Measurements from ENCODE around the gene AUTS2. TPM values are rescaled to one million over a fixed set of nuclear protein-coding genes. Genes with fewer than 3 reads are reported as not detected.

AUTS2 gene
- total RNA-seq, 1 experiment from 2014 or later, result 256 TPM

DNA sequence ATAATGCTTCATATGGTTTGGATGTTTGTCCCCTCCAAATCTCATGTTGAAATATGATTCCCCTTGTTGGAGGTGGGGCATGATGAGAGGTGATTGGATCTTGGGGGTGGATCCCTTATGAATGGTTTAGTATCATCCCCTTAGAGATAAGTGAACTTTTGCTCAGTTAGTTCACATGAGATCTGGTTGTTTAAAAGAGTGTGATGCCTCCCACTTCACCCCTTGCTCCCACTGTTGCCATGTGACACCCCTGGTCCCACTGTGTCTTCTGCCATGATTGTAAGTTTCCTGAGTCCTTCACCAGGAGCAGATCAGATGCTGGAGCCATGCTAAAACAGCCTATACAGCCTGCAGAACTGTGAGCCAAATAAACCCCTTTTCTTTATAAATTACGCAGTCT is 13.1 kb upstream of the AUTS2 start:
- no peaks in the 10 kb centered on the region for H3K9me3 ChIP-seq (ENCODE audit: control insufficient read depth, low read depth, low read length)
- H4K20me1 ChIP-seq (ENCODE audit: control insufficient read depth, insufficient read depth, insufficient read length), result no peaks in the 10 kb centered on the region
- WGBS (ENCODE audit: extremely low coverage, insufficient read length, low lambda C conversion rate), result no CpG with 5 or more reads among the region's 1 CpG
- no peak overlapping the region for H3K23ac ChIP-seq (ENCODE audit: insufficient read length, low read depth, low read length)
- H3K56ac ChIP-seq (ENCODE audit: insufficient read length, low read depth, low read length), result no peak overlapping the region
- Mint-ChIP-seq H3K4me1 (peaks cover 2 to 5% of the 10 kb centered on the region in 2 experiments; a peak in 3 of 4 replicates), H3K9me3 (0 out of 5 replicates have a peak, but pooled peaks cover 0 to 2% of the 10 kb centered on the region in 2 experiments), H3K27ac (no peak overlapping the region), H3K4me3 (no peak overlapping the region), H3K27me3 (ENCODE audit: low read depth) (peaks cover 12% of the 10 kb centered on the region), H3K36me3 (ENCODE audit: insufficient read depth in 1 of 3, low read depth in 3 of 3) (no peaks in the 10 kb centered on the region; a peak in 1 of 7 replicates)
- H3T11ph ChIP-seq (ENCODE audit: low read length), result no peak overlapping the region
- no peaks in the 10 kb centered on the region for H3K79me1 ChIP-seq (ENCODE audit: insufficient read depth, low read depth, low read length, poor library complexity, severe bottlenecking)
- H4K91ac ChIP-seq (ENCODE audit: insufficient read length, low read depth, low read length), result no peak overlapping the region
- H3K27ac ChIP-seq (ENCODE audit: insufficient read length, low read depth, low read length), result no peak overlapping the region
- H3K27me3 ChIP-seq (ENCODE audit: insufficient read depth, low read length), result no peaks in the 10 kb centered on the region
- TF ChIP-seq, protein P1, sequence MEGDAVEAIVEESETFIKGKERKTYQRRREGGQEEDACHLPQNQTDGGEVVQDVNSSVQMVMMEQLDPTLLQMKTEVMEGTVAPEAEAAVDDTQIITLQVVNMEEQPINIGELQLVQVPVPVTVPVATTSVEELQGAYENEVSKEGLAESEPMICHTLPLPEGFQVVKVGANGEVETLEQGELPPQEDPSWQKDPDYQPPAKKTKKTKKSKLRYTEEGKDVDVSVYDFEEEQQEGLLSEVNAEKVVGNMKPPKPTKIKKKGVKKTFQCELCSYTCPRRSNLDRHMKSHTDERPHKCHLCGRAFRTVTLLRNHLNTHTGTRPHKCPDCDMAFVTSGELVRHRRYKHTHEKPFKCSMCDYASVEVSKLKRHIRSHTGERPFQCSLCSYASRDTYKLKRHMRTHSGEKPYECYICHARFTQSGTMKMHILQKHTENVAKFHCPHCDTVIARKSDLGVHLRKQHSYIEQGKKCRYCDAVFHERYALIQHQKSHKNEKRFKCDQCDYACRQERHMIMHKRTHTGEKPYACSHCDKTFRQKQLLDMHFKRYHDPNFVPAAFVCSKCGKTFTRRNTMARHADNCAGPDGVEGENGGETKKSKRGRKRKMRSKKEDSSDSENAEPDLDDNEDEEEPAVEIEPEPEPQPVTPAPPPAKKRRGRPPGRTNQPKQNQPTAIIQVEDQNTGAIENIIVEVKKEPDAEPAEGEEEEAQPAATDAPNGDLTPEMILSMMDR (conservative IDR thresholded peaks at IDR 0.05), result no peak
- H3K14ac ChIP-seq (ENCODE audit: insufficient read depth, low read length), result no peak overlapping the region
- no peaks in the 10 kb centered on the region for H3K4me1 ChIP-seq (ENCODE audit: insufficient read depth, low read length)
- no peak overlapping the region for H3K9ac ChIP-seq (ENCODE audit: extremely low read depth, insufficient read length, low read length)
- H3K79me2 ChIP-seq (ENCODE audit: insufficient read depth, low read length), result no peaks in the 10 kb centered on the region
- no peak overlapping the region for H3K4ac ChIP-seq (ENCODE audit: low read depth, low read length)
- no peak overlapping the region for H3K18ac ChIP-seq (ENCODE audit: insufficient read length, low read depth, low read length)
- no peak overlapping the region for H2BK120ac ChIP-seq (ENCODE audit: low read depth, low read length, poor library complexity, severe bottlenecking)
- no peak overlapping the region for H2BK5ac ChIP-seq (ENCODE audit: insufficient read length, low read length)
- no peak overlapping the region for H2AFZ ChIP-seq (ENCODE audit: low read length)
- no peak overlapping the region for H2AK5ac ChIP-seq (ENCODE audit: insufficient read length, low read length)
- no peak overlapping the region for H2BK20ac ChIP-seq (ENCODE audit: low read depth, low read length, poor library complexity, severe bottlenecking)
- H4K5ac ChIP-seq (ENCODE audit: insufficient read length, low read depth, low read length), result no peak overlapping the region
- no peak overlapping the region for H4K8ac ChIP-seq (replicated peaks; ENCODE audit: insufficient read length, low read depth, low read length)
- H2BK15ac ChIP-seq (ENCODE audit: low read depth, low read length), result no peak overlapping the region
- no peaks in the 10 kb centered on the region for H3K23me2 ChIP-seq (ENCODE audit: insufficient read length, low read depth, low read length, poor library complexity, severe bottlenecking)
- H3K4me2 ChIP-seq (ENCODE audit: insufficient read depth, insufficient read length, low read length), result no peak overlapping the region
- no peak overlapping the region for H2BK12ac ChIP-seq (ENCODE audit: insufficient read length, low read depth, low read length)
- DNase-seq, result no peak

Measured in H9 (cell line).